K562 (cell line): ENCODE data around the gene EFCAB13. TPM values are rescaled to one million over a fixed set of nuclear protein-coding genes. Genes with fewer than 3 reads are reported as not detected.

Source experiments
- EP400 ChIP-seq: fragments of 450-650 bp; IDR thresholded peaks from 2 replicates; pipeline ENCODE4 v1.6.1; 2017; ENCODE audit warnings: antibody characterized with exemption, mild to moderate bottlenecking, moderate library complexity
- ETV1 ChIP-seq: fragments of 450-650 bp; conservative IDR thresholded peaks from 2 replicates; pipeline ENCODE4 v1.6.1; 2016; ENCODE audit warnings: missing genetic modification characterization, control low read depth, low read depth, missing compliant biosample characterization
- GATAD2B ChIP-seq: fragments of 450-650 bp; IDR thresholded peaks from 2 replicates; pipeline ENCODE4 v1.6.1; 2017; ENCODE audit warnings: mild to moderate bottlenecking, borderline replicate concordance
- JUND ChIP-seq, 2 experiments: IDR thresholded peaks; 2 replicates in 1 of 2; 3 replicates in 1 of 2; pipeline ENCODE4 v1.6.1; 2011; ENCODE audit warnings: borderline replicate concordance in 2 of 2, low read depth in 2 of 2, low read length in 2 of 2, improper control_type of control experiment in 1 of 2, missing biosample characterization in 1 of 2, missing genetic modification characterization in 1 of 2, missing genetic modification reagents in 1 of 2
- MAZ ChIP-seq, 2 experiments: fragments of 450-650 bp in 1 of 2; sonication (generic) in 1 of 2; formaldehyde crosslinking; IDR thresholded peaks in 1 of 2; conservative IDR thresholded peaks in 1 of 2; 2 replicates each; pipeline versions ENCODE4 v1.4.0 to v1.5.0; 2020; ENCODE audit warnings: mild to moderate bottlenecking in 1 of 2, missing genetic modification reagents in 1 of 2
- MYNN ChIP-seq, 2 experiments: sonication (generic); formaldehyde crosslinking in 1 of 2; IDR thresholded peaks; 2 replicates each; pipeline versions ENCODE4 v1.5.0 to v1.6.1; 2016 to 2020; ENCODE audit warnings: antibody characterized with exemption in 1 of 2, missing genetic modification reagents in 1 of 2
- POLR2AphosphoS2 ChIP-seq: IDR thresholded peaks from 2 replicates; pipeline ENCODE4 v1.6.1; 2012; ENCODE audit warnings: low read length, improper control_type of control experiment
- RB1 ChIP-seq: fragments of 450-650 bp; IDR thresholded peaks from 2 replicates; pipeline ENCODE4 v1.6.1; 2017; ENCODE audit warnings: low read depth, mild to moderate bottlenecking
- REST ChIP-seq, 2 experiments: fragments of 450-650 bp; formaldehyde crosslinking in 1 of 2; IDR thresholded peaks; 2 replicates each; pipeline versions ENCODE4 v1.4.0 to v1.6.1; 2014 to 2020; ENCODE audit warnings: mild to moderate bottlenecking in 2 of 2, borderline replicate concordance in 1 of 2, low read depth in 1 of 2
- ZBTB9 ChIP-seq: fragments of 450-650 bp; formaldehyde crosslinking; IDR thresholded peaks from 2 replicates; pipeline ENCODE4 v1.4.0; 2020; ENCODE audit warnings: mild to moderate bottlenecking, moderate library complexity
- ZNF436 ChIP-seq: fragments of 250-450, 450-650 bp; sonication (Bioruptor Pico); formaldehyde crosslinking; IDR thresholded peaks from 2 replicates; pipeline ENCODE4 v1.7.0; 2020; ENCODE audit warnings: mild to moderate bottlenecking
- ZNF512 ChIP-seq: IDR thresholded peaks from 2 replicates; pipeline ENCODE4 v1.6.1; 2016; ENCODE audit warnings: missing genetic modification characterization, missing compliant biosample characterization
- polyA plus RNA-seq, 8 experiments: library from polyadenylated mRNA; depleted of rRNA in 4 of 8; stranded (reverse) in 5 of 8; unstranded in 3 of 8; fragments of >200 nt; fragmentation: Nextera tagmentation in 2 of 8; fragmentation: Illumina TruSeq in 1 of 8; extraction: Ambion mirVana in 2 of 8; extraction: Trizol in 1 of 8; gene quantifications; 2 replicates each; pipeline versions ENCODE4 v1.2.1 to v1.2.3, GENCODE V29; 2011 to 2014; ENCODE audit warnings: inconsistent platforms in 1 of 8, missing spikeins in 1 of 8
- total RNA-seq, 7 experiments: library from RNA; depleted of rRNA in 6 of 7; stranded (reverse); fragments of >200 nt in 6 of 7; fragmentation: Illumina TruSeq in 2 of 7; extraction: Trizol in 2 of 7; gene quantifications; 2 replicates each; pipeline versions ENCODE4 v1.2.1 to v1.2.3, GENCODE V29; 2011 to 2021; ENCODE audit warnings: low replicate concordance in 1 of 7

Gene EFCAB13
- total and polyA plus RNA-seq, 9 of the 15 experiments (the other 6 are each of a cell fraction or from before 2014, with no cell fraction given) = 0.32 to 1.3 (median 0.95) TPM

DNA sequence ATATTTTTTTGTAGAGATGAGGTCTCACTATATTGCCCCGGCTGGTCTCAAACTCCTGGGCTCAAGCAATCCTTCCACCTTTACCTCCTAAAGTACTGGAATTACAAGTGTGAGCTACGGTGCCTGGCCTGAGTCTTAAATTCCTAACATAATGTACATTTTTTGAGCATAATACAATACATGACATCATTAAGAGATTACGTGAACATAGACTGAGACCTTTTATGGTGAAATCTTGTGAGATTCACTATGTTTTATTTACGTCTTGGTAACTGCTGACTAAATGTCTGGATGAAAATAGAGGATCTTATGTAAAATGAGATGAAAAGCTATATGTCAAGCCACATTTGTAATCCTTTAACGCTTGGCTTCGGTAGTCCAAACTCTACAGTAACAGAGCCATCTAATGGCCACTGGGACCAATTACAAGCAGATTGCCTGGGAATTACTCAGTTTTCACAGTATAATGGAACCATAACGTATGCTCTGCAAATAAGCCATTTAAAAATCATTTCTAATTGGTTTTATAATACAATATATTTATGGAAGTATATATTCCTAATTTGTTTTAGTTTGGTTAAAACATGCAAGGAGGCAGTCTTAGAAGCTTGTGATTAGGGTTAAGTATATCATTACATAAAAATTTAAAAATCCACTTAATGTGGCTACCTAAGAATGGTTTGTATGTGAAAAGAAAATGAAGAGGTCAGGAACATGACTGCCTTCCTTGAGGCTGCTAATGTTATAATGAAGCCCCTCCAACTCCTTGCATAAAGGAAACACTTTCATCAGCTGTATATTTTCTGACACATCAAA lies 8.1 kb upstream of the EFCAB13 start (continued):
- TF ChIP-seq REST (IDR thresholded peaks at IDR 0.05; ENCODE audit: borderline replicate concordance) = peak; percentile 96
- no peak for TF ChIP-seq REST (CRISPR knock-in tag; IDR thresholded peaks at IDR 0.05; ENCODE audit: low read depth)
- TF ChIP-seq ZNF436 = no peak
- no peak for TF ChIP-seq ETV1 (tag)
- TF ChIP-seq RB1 = peak; percentile 21; the same call in 1 of the 2 replicates
- 0 out of 2 replicates have a peak, but pooled peaks have one; percentile 4 for TF ChIP-seq JUND (IDR thresholded peaks at IDR 0.05; ENCODE audit: borderline replicate concordance, low read depth, low read length)
- no peak; the same call in 2 of the 3 replicates for TF ChIP-seq JUND (tag; IDR thresholded peaks at IDR 0.05; ENCODE audit: borderline replicate concordance, low read depth, low read length)
- peak; percentile 69 for TF ChIP-seq GATAD2B
- TF ChIP-seq ZBTB9 = peak; percentile 16; the same call in 1 of the 2 replicates
- peak; percentile 50; the same call in 1 of the 2 replicates for TF ChIP-seq EP400
- TF ChIP-seq POLR2AphosphoS2 = no peak
- TF ChIP-seq ZNF512 (tag) = no peak
- 0 out of 2 replicates have a peak, but pooled peaks have one; percentile 47 for TF ChIP-seq MYNN (IDR thresholded peaks at IDR 0.05)
- no peak for TF ChIP-seq MYNN (CRISPR knock-in tag; IDR thresholded peaks at IDR 0.05)
- peak in 1 of 2 experiments; percentile 54; a peak in 2 of 4 replicates for TF ChIP-seq MAZ (CRISPR knock-in tag; conservative IDR thresholded peaks at IDR 0.05 in 1 of 2, IDR thresholded peaks at IDR 0.05 in 1 of 2)
